PC-3 (cell line): ENCODE data around the gene EVPLL. TPM values are rescaled to one million over a fixed set of nuclear protein-coding genes. Genes with fewer than 3 reads are reported as not detected.
"Not testable (repeated sequence)": the region's sequence is repeated elsewhere in the genome, so short reads cannot be mapped to it uniquely, and the experiment has no call there.

Experiments
- ATAC-seq: fragments of 200-7000 bp; cut with Tn5 transposase; 2 replicates; pipeline ENCODE4 v1.9.1; 2020; ENCODE audit warnings: mild to moderate bottlenecking, moderate library complexity
- BruUV-seq: library from RNA; stranded (reverse); fragments of 400-500 nt; replicated peaks from 2 replicates; lab custom pipeline; 2021; lab: Mats Ljungman, UMichigan
- CTCF ChIA-PET: fragments of 300-600 bp; sonication (Branson Sonifier 250); formaldehyde crosslinking; loops from one replicate; lab custom pipeline; 2022; ENCODE audit warnings: antibody characterized with exemption; lab: Charles Lee
- POLR2A ChIA-PET: fragments of 300-600 bp; sonication (Branson Sonifier 250); formaldehyde crosslinking; loops from one replicate; lab custom pipeline; 2022; ENCODE audit warnings: antibody characterized with exemption; ENCODE audit not compliant: unreplicated experiment; lab: Charles Lee
- DNase-seq: peaks from one replicate; pipeline ENCODE4 v3.0.0-alpha.2; 2015
- H2AFZ ChIP-seq: fragments of 300-600 bp; sonication (generic); 2 replicates; pipeline ENCODE4 v1.6.0; 2016; ENCODE audit warnings: antibody characterized with exemption, low read length
- H3F3A ChIP-seq: fragments of 300-600 bp; sonication (generic); one replicate; pipeline ENCODE4 v1.6.0; 2017; ENCODE audit warnings: antibody characterized with exemption, low read length, control low read depth, mild to moderate bottlenecking; ENCODE audit not compliant: unreplicated experiment
- H3K27ac ChIP-seq: fragments of 300-600 bp; sonication (generic); 2 replicates; pipeline ENCODE4 v1.5.1; 2016; ENCODE audit warnings: mild to moderate bottlenecking, low read length
- H3K27me3 ChIP-seq: fragments of 300-600 bp; sonication (generic); 2 replicates; pipeline ENCODE4 v1.6.1; 2016; ENCODE audit warnings: low read length, mixed read lengths
- H3K36me3 ChIP-seq: fragments of 300-600 bp; sonication (generic); 2 replicates; pipeline ENCODE4 v1.6.1; 2016; ENCODE audit warnings: low read depth, mixed run types, low read length, mixed read lengths
- H3K4me1 ChIP-seq: fragments of 300-600 bp; sonication (generic); 2 replicates; pipeline ENCODE4 v1.5.1; 2016; ENCODE audit warnings: low read length; ENCODE audit not compliant: insufficient read depth
- H3K4me2 ChIP-seq: fragments of 300-600 bp; sonication (generic); 2 replicates; pipeline ENCODE4 v1.6.0; 2016; ENCODE audit warnings: low read length
- H3K4me3 ChIP-seq: fragments of 300-600 bp; sonication (generic); 2 replicates; pipeline ENCODE4 v1.5.1; 2016; ENCODE audit warnings: mild to moderate bottlenecking, low read length, mixed read lengths
- H3K79me2 ChIP-seq: fragments of 300-600 bp; sonication (generic); 2 replicates; pipeline ENCODE4 v1.6.1; 2017; ENCODE audit warnings: low read length, mixed read lengths
- H3K9ac ChIP-seq: fragments of 300-600 bp; sonication (generic); 2 replicates; pipeline ENCODE4 v1.6.0; 2016; ENCODE audit warnings: mild to moderate bottlenecking, low read length
- H3K9me2 ChIP-seq: fragments of 300-600 bp; sonication (generic); replicated peaks from 2 replicates; pipeline ENCODE4 v1.6.1; 2016; ENCODE audit warnings: mixed run types, low read length, mixed read lengths
- H3K9me3 ChIP-seq: fragments of 300-600 bp; sonication (generic); 2 replicates; pipeline ENCODE4 v1.6.1; 2016; ENCODE audit warnings: low read length, mixed read lengths
- H4K20me1 ChIP-seq: fragments of 300-600 bp; sonication (generic); 2 replicates; pipeline ENCODE4 v1.6.1; 2016; ENCODE audit warnings: low read length, mixed read lengths
- CTCF ChIP-seq: fragments of 300-600 bp; sonication (generic); conservative IDR thresholded peaks from 2 replicates; pipeline ENCODE4 v1.5.1; 2017; ENCODE audit warnings: antibody characterized with exemption, low read depth, mild to moderate bottlenecking, low read length
- EZH2 ChIP-seq: fragments of 300-600 bp; sonication (generic); IDR thresholded peaks from one replicate; pipeline ENCODE4 v1.6.1; 2017; ENCODE audit warnings: antibody characterized with exemption, mild to moderate bottlenecking, low read length; ENCODE audit not compliant: unreplicated experiment
- EZH2phosphoT487 ChIP-seq: fragments of 300-600 bp; sonication (generic); IDR thresholded peaks from 2 replicates; pipeline ENCODE4 v1.6.1; 2018; ENCODE audit warnings: mild to moderate bottlenecking, antibody characterized with exemption, low read length, borderline replicate concordance
- intact Hi-C: fragments of 100-400 bp; cut with micrococcal nuclease; formaldehyde crosslinking; loops from 2 replicates; pipeline ENCODE4 v1.9.0; 2023
- total RNA-seq: library from RNA; depleted of rRNA; stranded (reverse); fragments of >200 nt; gene quantifications from 2 replicates; pipeline ENCODE4 v1.2.3, GENCODE V29; 2014

Gene EVPLL
- total RNA-seq, 1 experiment from 2014 or later = 1.3 TPM

GRCh38 chr17:18368946-18369345, 8.6 kb upstream of the EVPLL start:
- Histone ChIP-seq H3K9me3 (no peaks in the 10 kb centered on the region), H3K4me1 (no peaks in the 10 kb centered on the region), H3F3A (no peaks in the 10 kb centered on the region), H4K20me1 (no peaks in the 10 kb centered on the region), H3K9ac (no peak overlapping the region), H2AFZ (no peak overlapping the region), H3K4me2 (no peak overlapping the region), H3K27ac (no peak overlapping the region), H3K27me3 (no peaks in the 10 kb centered on the region), H3K9me2 (no peaks in the 10 kb centered on the region), H3K79me2 (no peaks in the 10 kb centered on the region), H3K4me3 (no peak overlapping the region), H3K36me3 (no peaks in the 10 kb centered on the region)
- no peak for TF ChIP-seq EZH2
- TF ChIP-seq EZH2phosphoT487 = no peak
- TF ChIP-seq CTCF = no peak
- intact Hi-C loops = no loop called here
- POLR2A ChIA-PET = no interaction called here
- no TSS peak for BruUV-seq
- peak; percentile 69 for DNase-seq
- CTCF ChIA-PET = no interaction called here
- ATAC-seq = no peak; the same call in 1 of the 2 replicates

DNA sequence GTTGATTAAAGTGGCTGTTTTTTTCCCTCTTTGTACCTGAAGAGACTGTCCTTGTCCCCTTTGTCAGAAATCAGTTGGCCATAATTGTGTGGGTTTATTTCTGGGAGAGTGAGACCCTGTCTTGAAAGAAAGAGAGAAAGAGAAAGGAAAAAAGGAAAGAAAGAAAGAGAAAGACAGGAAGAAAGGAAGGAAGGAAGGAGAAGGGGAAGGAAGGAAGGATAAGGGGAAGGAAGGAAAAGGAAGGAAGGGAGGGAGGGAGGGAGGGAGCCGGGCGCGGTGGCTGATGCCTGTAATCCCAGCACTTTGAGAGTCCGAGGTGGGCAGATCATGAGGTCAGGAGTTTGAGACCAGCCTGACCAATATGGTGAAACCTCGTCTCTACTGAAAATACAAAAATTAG, 6.8 kb upstream of the EVPLL start:
- no peak overlapping the region for H3K27ac ChIP-seq
- H3K9ac ChIP-seq = no peak overlapping the region
- H3K4me1 ChIP-seq = no peaks in the 10 kb centered on the region
- H3K9me3 ChIP-seq = no peaks in the 10 kb centered on the region
- intact Hi-C loops = no loop called here
- DNase-seq (no peak), ATAC-seq (no peak)
- BruUV-seq = no TSS peak
- H3K79me2 ChIP-seq = no peaks in the 10 kb centered on the region
- H4K20me1 ChIP-seq = no peaks in the 10 kb centered on the region
- no peaks in the 10 kb centered on the region for H3K9me2 ChIP-seq
- H3F3A ChIP-seq = no peaks in the 10 kb centered on the region
- ChIA-PET POLR2A (no interaction called here), CTCF (no interaction called here)
- H3K4me3 ChIP-seq = no peak overlapping the region
- no peak overlapping the region for H2AFZ ChIP-seq
- H3K36me3 ChIP-seq = no peaks in the 10 kb centered on the region
- no peak overlapping the region for H3K4me2 ChIP-seq
- H3K27me3 ChIP-seq = no peaks in the 10 kb centered on the region
- no peak for TF ChIP-seq EZH2phosphoT487
- TF ChIP-seq CTCF = no peak

DNA sequence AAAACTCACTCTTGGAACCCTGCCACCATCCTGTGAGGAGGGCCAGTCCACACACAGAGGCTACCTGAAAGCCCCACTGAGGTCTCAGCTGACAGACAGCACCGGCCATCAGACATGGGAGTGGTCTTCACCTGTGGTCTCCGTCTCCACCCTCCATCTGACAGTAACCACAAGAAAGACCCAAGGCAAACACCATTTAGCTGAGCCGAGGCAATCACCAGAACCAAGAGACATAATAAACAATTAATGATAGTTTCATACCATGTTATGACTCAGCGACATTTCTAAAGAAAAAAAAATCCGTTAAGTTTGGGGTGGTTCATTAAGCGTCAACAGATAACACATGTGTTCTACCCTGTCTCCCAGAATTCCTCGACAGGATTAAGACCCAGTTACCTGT, 6.1 kb upstream of the EVPLL start:
- Histone ChIP-seq H3K27me3 (no peaks in the 10 kb centered on the region), H3K79me2 (no peaks in the 10 kb centered on the region), H3K36me3 (no peaks in the 10 kb centered on the region), H3K9ac (no peak overlapping the region), H3K4me2 (no peak overlapping the region), H3K4me3 (no peak overlapping the region), H2AFZ (no peak overlapping the region), H3K4me1 (no peaks in the 10 kb centered on the region), H3F3A (no peaks in the 10 kb centered on the region), H3K27ac (no peak overlapping the region), H3K9me2 (no peaks in the 10 kb centered on the region), H4K20me1 (no peaks in the 10 kb centered on the region), H3K9me3 (no peaks in the 10 kb centered on the region)
- POLR2A ChIA-PET = no interaction called here
- BruUV-seq = no TSS peak
- ATAC-seq (no peak), DNase-seq (no peak)
- TF ChIP-seq EZH2 (no peak), EZH2phosphoT487 (no peak), CTCF (no peak)
- intact Hi-C loops = no loop called here
- CTCF ChIA-PET = no interaction called here

DNA sequence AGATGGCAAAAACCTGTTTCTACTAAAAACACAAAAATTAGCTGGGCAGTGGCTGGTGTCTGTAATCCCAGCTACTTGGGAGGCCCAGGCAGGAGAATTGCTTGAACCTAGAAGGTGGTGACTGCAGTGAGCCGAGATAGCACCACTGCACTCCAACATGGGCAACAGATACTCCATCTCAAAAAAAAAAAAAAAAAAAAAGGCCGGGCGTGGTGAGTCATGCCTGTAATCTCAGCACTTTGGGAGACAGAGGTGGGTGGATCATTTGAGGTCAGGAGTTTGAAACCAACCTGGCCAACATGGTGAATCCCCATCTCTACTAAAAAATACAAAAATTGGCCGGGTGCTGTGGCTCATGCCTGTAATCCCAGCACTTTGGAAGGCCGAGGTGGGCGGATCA, 4.4 kb upstream of the EVPLL start:
- H2AFZ ChIP-seq, H3K36me3 ChIP-seq, H4K20me1 ChIP-seq, H3K4me3 ChIP-seq, intact Hi-C loops, POLR2A ChIA-PET, H3K9me3 ChIP-seq, H3K27ac ChIP-seq, CTCF ChIA-PET, H3K79me2 ChIP-seq, H3F3A ChIP-seq, H3K9me2 ChIP-seq, BruUV-seq, H3K9ac ChIP-seq, H3K27me3 ChIP-seq, ATAC-seq, H3K4me2 ChIP-seq, DNase-seq: not testable (repeated sequence)
- H3K4me1 ChIP-seq = peaks cover 12% of the 10 kb centered on the region
